Measurements from ENCODE around the gene FTO.
A peak's percentile ranks its signal among the peaks of the same experiment; 100 is the strongest.

FTO gene

DNA sequence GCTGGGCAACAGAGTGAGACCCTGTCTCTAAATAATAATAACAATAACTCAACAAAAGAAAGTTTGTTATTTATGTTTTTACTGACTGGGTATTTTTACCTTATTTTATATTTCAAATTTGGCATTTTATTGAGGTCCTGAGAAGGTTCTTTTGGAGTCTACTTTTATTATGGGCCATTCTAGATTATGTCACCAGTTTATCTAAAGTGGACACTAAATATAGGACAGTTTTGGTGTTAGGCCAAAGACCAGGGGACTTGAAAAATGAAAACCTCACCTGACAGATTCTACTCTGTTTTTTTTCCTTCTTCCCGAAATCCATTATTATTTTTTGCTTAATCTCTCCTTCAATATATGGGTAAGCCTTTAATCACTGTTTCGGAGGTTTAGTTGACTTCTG, 8.1 kb downstream of the FTO start:
- no peak for DNase-seq

DNA sequence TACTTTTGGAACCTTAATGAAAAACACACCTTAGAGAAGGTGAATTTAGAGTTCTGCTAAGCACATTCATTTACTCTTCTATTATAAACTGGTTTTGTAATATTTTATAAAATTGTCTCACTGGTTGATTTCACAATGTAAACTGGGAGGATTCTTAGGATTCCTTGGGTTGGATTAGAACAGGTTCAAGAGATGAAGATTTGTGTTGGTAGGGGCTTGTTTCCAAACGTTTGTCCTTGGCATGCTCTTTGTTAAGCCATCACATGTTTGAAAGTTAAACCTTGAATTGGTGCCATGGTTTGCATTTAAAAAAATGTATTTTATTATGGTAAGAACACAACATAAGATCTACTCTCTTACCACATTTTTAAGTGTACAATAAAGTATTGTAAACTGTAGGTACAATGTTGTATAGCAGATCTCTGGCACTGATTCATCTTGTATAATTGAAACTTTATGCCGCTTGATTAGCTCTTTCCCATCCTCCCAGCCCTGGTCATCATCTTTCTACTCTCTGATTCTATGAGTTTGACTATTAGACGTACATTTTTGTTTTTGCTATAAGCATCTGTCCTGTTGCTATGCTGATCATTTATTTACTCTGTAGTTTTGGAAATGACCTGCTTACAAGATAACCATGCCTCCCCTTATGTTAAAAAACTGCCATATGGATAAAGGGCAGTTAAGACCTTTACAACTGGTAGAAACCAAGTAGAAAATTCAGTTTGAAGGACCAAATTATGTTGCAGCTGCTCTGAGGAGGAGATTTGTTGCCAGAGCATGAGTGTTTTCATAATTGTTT, 9.6 kb downstream of the FTO start:
- no peak for DNase-seq

DNA sequence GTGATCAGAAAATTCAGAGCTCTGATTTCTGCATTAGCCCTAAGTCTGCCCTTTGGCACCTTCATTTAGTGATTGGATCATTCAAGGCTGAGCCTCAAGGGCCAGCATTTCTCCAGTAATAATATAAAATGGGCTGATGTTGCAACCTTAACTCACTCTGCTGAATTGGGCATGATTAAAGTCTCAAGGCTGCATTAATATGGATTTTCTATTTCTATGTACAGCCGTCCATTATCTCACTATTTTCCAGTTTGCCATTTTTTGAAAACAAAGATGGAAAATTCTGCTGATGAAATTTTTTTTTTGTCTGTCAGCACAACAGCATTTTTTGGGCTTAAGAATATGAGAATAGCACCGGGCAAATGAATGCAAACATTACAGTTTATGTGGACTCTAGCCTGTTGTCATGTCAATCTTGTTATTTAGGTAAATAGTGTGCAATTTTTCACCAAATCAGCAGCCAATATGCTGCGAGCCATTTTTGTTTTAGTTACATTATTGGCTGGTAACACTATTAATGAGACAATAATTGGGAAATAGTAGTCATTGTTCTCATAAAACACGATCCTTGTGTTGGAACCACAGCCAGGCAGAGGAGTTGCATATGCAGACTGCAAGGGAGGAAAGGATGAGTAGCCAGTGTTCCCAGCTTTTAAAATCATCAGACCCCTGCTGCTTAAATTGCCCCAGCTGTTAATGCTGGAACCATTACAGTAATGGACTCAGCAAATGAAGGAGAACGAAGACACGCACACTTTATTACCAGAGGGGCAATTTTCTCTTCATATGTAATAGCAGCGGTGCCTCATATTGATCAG, 10.5 kb downstream of the FTO start:
- DNase-seq = no peak

DNA sequence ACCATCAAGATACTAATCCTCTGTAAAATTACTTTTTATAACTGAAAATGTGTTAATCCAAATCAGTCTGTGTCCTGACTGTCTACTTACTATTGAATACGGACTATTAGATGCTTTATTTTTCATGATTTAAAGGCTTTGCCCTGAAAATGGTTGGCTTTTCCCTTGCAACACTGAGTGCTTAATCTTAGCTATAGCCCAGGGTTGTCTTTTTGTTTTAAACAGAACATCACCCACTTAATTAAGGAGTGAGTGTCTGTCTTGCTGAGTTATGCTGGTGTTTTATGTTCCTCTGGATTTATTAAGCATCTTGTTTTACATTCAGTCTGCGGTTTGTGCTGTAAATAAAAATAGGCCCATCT, 11.0 kb downstream of the FTO start:
- no peak for DNase-seq

DNA sequence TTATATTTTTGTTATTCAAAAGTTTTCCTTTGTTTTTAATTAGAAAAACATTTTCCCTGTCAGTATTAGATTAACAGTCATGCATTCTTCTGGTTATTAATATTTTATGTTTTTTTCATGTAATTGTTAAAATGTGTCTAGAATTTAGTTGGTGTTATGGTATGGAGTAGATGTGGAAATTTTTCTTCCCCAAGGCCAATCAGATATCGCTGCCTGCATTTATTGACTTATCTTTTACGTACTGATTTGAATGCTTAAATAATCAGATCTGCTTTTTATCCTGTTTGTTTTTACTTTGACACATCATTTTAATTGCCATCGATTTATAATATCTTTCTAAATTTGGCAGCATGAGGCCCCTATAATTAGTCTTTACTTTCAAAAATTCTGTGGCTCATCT, 13.6 kb downstream of the FTO start:
- no peak for DNase-seq

DNA sequence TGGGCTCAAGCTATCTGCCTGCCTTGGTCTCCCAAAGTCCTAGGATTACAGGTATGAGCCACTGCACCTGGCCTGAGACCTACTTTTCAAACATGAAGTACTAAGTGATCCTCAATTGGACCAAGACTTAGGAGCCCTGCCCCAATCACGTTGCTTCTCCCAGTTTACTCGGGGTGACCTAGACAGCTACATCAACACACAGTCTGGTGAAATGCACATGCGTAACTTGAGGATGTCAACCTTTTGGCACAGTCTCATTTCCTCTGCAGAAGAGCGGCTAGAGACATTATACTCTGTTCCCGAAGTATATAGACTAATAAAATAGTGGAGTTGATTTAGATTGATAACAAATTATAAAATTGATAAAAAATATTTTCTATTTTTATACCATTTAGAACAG, 17.1 kb downstream of the FTO start:
- DNase-seq = no peak

DNA sequence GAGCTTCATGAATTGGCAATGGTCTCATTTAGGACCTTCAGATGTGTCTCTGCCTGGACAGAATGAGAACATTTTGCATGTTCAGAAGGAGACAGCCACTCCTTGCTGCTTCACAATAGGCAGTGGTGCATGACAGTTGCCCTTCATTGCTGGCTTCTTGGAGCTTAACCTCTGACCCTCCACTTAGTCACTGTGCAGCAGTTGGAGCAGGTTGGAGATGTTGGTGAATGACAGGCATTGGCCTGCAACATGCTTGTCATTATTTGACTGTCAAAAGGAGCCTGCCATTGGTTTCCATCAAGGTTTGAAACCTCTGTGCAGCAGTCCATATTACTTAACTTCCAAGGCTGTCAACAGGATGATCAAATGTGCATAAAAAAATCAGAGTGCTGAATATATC, 22.7 kb downstream of the FTO start:
- no peak for DNase-seq

DNA sequence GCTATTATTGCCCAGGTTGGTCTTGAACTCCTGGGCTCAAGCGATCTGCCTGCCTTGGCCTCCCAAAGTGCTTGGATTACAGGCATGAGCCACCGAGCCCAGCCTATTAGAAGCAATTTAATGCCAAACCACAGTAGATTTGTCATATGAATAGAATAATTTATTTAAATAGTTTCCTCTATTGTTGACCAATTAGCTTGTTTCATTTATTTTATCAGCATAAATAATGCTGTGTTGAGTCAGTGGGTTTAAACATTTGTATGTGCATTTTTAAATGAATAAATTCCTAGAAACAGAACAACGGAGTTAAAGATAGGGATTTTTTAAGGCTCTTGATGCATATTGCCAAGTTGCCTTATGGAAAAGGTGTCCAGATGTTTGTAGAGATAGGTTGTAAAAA, 26.7 kb downstream of the FTO start:
- no peak for DNase-seq

DNA sequence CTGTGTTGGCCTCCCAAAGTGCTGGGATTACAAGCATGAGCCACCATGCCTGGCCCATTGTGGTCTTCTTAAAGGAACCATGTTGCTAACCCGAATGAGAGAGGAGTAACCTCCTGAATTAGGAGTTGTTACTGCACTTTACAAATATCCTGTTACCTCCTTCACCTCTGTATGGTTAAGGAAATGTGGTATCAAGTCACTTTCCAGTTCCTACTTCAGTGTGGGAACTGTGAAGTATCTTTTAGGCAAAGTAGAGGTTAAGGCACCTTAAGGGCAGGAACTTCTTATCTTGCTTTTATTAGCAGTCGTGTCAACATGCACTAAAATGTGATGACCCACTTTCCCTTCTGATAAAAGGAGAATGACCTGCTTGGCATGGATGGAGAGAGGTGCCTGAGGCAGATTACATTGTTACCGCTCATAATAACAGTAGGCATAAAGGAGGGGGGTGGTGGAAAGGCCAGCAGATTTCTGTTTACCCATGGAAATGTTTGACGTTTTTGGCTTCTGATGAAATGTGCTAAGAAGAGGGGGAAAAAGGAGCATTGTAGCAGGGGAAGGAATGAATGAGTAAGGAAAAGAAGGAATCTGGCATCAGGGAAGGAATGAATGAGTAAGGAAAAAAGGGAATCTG, 28.5 kb downstream of the FTO start:
- no peak for DNase-seq

DNA sequence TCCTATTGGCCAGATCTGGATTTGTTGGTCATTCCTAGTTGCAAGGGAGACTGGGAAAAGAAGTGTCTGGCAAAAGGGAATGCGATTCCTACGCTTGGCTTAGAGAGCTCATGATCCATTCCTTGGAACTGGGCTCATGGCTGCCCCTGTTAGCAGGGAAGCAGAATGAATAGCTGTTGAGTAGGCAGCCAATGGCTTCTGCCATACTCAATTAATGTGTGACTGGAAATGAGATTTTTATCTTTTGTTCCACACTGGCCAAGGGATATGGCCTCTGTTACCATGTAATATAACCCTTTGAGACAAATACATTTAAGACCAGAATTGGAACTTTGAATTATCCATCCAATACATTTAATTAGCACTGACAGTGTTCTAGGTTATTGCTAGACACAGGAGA, 31.0 kb downstream of the FTO start:
- no peak for DNase-seq

DNA sequence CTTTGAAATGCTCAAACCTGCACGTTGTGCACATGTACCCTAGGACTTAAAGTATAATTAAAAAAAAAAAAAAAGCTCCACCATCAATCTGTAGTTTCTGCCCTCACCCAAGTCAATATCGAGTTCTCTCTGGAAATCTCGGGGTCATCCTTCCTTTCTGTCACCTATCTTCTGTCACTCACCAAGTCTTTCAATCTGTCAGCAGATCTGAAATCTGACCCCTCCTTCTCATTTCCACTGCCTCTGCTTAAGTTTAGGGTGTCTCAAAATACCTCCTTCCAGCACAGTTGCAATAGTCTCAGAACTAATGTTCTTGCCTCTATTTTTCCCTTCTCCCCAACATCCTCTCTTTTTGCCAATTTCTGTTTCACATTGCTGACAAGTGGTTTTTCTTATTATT, 32.3 kb downstream of the FTO start:
- DNase-seq = no peak

DNA sequence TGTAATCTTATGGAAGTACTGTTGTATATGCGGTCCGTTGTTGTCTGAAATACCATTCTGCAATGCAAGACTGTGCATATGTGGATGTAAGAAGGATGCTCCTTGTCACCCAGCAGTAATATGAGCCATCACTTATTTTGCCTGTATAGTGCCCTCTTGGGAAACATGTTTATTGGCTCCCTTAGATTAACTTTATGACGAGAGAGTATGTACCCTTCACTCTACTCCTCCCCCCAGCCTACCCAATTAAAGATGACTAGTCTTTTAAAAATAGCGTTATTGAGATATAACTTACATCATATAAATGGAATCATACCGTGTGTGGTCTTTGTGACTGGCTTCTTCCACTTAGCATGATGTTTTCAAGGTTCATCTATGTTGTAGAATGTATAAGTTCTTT, 33.6 kb downstream of the FTO start:
- no peak for DNase-seq

DNA sequence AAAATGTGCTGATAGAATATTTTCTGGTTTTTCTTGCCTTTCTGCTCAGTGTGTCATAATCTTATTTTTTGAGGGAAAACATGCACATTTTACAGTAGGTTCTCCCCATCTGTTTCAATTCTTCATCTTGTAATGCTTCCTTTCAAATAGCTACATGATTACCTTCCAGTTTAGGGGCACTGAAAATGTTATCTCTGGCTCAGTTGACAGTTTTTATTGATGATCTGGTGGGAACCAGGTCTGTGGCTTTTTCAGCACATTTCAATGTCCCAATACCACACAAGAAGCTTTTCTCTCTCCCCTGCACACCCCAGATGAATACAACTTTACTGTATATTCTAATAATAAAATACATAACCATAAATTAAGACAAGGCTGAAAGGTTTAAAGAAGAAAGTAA, 36.5 kb downstream of the FTO start:
- no peak for DNase-seq

DNA sequence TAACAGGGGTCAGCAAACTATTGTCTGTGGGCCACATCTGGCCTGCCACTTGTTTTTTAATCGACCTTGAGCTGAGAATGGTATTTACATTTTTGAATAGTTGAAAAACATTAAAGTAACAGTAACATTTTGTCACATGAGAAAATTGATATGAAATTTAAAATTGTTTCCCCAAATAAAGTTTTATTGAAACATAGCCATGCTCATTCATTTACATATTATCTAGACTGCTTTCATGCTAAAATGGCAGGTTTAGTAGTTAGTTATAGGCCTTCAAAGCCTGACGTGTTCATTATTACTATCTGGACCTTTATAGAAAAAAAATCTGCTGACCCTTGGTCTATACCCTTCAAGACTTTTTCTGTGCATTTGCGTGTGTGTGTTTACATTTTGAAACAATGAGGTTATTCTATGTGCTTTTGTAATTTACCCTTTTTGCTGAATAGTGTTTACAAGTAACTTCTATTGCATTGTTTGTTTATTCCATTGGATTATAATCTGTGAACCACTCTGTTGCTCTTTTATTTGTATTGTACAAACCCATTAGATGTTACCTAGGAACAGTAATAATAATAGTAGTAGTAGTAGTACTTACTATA, 37.1 kb downstream of the FTO start:
- DNase-seq = no peak

DNA sequence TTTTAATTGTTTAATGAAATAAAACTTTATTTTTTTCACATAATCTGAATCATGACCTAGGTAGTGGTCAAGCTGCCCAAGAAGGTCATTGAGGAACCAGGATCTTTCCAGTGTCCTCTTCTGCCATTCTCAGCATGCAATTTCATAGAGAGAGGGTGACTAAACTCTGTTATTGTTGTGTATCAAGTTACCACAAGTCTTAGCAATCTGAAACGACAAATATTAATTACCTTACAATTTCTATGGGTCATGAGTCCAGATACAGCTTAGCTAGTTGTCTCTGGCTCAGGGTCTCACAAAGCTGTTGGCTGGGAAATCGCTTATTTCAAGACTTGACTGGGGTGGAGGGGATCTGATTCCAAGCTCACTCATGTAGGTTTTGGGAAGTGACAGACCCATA, 37.6 kb downstream of the FTO start:
- DNase-seq = no peak

DNA sequence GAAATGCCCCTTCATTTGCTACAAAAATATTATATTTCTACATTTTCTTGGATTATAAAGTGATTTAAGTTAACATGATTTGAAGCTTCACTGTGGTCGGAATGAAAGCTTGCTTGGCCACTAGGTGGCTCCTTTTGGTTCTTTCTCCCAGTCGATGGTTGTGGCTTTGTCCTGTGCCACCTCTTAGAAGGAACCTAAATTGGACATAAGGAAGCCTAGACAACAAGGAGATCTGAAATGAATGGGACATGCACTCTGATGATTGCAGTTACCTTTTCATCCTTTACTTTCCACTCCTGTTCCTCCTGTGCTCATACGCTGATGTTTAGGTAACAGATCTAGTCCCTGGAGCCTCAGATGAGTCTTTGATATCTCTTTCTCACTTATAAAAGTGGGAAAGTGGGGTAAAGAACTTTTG, 39.2 kb downstream of the FTO start:
- DNase-seq = peak; percentile 9

DNA sequence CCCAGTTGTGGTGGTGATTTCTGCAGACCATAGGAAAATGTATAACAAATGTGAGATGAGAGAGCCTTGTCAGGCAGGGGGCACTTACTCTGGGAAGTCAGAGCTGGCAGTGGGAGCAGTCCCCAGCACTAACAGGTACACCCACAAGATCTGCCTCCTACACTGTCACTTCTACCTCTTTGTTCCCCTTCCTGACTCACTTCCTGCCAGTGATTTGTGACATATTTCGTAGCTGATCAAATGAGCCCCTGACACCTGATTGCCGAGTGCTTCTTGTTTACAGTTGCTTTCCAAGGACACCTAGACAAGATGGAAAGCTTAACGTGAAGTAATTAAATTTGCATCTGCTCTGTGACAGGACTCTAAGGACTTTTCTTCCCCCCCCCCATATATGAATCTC, 40.5 kb downstream of the FTO start:
- DNase-seq = peak; percentile 8

DNA sequence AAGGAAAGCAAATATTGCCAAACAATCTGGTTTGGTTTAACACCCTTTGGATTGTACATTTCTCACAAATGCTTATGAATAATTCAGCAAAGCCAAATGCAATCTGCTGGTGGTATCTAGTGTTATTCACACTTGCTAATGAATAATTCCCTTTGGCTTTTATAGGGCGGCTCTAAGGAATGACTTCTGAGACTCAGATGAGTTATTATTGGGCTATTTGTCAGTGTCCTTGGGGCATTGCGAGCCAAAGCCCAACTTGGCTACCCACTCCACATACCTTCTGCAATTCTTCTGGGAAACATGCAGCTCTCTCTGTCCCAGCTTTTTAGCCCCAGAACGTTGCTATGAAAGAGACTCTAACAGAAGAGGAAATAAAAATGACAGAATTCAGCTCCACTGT, 41.1 kb downstream of the FTO start:
- no peak for DNase-seq

DNA sequence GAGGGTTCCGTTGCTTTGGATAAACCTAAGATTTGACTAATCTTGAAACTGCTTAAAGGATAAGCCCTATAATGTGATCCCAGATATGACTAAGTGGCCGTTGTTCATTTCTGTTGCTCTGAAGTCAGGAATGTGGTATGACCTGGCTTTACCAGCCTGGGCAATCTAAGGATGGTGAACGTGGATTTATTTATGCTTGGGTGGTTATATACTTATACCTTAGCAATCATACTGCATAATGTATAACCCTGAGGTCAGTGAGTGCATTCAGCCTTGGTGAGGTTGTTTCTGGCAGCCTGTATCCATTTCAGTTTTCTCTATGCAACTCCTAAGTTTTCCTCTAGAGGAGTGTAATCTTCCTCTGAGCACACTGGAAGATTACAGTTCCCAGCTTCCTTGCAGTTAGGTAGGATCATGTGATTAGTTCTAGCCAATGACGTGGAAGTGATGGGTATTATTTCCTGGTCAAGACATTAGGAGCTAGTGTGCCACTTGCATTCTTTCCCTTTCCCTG, 41.9 kb downstream of the FTO start:
- DNase-seq = no peak

DNA sequence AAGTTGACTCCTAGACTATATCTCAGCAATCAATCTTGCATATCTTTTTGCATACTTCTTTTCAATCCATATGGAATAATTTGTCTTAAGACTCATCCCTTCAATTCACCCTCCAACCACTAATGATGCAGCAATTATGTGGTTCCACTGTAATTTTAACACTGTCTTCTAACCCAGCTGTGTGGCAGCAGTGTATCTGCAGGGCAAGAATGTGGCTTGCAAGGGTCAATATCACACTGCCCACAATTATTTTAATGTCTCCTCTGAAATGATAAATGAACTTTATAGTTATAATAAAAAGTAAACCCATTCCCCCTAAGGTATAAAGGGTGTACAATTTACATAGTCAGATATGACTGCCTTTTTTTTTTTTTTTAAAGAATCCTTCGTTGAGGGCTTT, 48.6 kb downstream of the FTO start:
- DNase-seq = no peak

DNA sequence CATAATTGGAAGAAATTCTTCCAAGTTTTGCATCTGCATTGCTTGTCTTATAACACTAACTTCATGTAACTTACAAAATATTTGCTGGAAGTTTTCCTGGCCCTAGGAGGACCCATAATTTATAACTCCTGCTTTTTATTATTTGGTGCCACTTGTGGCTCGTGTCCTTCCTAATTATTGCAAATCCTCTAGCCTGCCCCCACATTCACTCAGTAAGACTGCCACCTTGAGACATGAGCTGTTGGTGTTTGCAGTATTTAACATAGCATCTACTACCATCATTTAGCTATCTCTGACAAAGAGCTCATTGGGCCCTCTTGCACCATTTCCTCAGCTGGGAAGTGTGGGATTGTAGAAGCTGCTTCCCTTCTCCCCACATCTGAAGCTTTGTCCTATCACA, 49.5 kb downstream of the FTO start:
- DNase-seq = no peak

DNA sequence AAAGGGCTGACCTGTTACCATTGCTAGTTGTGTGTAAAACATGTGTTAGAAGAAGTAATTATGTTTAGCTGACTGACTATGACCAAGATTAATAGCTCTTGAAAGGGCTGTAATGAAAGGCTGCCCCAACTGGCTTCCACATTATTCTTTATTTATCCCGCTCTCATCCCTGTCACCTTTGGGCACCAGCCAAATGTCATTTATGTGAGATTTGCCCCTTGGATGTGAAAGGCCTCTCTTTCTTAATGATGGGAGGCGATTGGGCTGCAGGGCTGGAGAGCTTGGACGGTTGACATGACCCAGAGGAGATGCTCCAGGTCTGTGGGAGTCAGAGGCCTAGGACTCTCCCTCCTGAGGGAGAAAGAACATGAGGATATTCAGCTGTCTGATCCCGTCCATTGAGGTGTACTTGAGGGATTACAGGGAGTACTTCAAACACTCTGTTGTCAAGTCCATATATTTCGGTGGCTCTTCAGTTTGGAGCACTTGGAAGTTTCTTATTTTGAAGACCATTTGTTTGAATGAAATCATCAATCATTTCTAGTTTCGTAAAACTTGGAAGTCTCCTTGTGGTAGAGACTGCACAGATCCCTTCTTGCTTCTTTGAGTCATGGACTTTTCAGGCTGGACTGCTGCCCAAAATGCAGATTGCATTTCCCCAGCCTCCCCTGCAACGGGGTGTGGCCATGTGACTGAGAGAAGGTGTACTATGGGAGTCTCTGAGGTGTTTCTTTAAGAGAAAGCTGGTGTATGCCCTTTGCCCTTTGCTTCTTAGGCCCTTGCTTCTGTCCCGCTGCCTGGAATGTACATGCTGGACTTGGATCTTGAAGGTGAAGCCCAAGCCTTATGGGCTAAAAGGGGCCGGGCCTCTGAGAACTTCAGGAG, 51.3 kb downstream of the FTO start:
- no peak for DNase-seq

All from activated naive CD4-positive, alpha-beta T cell treated with Interleukin-2 at 50 U/mL for 16 hours (primary cell).